SKM-1 (cell line): ENCODE measurements around the gene HHIPL1.

Source experiments
- DNase-seq: peaks from one replicate; lab custom pipeline; 2025; ENCODE audit not compliant: unreplicated experiment; lab: John Stamatoyannopoulos, UW

The HHIPL1 gene

GRCh38 chr14:99609245-99610170, 35.4 kb upstream of the HHIPL1 start:
- no peak for DNase-seq

- no peak for DNase-seq
Measured at GRCh38 chr14:99611646-99612045, 33.3 kb upstream of the HHIPL1 start.

- no peak for DNase-seq
Measured at GRCh38 chr14:99612071-99612737, 32.7 kb upstream of the HHIPL1 start.

DNA sequence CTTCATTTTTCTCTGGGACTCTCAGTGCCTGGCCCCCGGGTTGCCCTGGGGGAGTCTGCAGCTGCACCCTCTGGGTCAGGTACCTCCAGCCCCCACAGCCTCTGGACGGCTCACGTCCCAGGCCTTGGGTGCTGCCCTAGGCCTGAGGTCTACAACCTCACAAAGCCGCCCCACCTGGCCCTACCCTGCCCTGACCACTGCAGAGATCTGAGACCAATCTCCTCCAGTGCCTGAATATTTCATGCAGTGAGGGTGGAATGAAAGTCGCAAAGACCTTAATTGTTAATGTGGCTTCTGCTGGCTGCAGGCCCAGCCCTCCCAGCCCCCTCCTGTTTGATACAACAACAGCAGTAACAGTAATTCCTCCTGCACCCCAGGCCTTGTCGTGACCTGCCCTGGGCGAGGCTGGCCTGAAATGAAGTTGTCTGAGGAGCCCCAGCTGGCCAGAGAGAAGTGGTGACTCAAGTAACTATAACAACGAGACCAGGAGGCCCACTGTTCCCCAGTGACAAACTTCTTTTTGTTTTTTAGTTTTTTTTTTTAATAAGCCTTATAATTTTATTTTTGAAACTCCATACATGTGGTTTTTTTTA, 32.1 kb upstream of the HHIPL1 start:
- DNase-seq = no peak

GRCh38 chr14:99615497-99616157, 29.3 kb upstream of the HHIPL1 start:
- DNase-seq = no peak

DNA sequence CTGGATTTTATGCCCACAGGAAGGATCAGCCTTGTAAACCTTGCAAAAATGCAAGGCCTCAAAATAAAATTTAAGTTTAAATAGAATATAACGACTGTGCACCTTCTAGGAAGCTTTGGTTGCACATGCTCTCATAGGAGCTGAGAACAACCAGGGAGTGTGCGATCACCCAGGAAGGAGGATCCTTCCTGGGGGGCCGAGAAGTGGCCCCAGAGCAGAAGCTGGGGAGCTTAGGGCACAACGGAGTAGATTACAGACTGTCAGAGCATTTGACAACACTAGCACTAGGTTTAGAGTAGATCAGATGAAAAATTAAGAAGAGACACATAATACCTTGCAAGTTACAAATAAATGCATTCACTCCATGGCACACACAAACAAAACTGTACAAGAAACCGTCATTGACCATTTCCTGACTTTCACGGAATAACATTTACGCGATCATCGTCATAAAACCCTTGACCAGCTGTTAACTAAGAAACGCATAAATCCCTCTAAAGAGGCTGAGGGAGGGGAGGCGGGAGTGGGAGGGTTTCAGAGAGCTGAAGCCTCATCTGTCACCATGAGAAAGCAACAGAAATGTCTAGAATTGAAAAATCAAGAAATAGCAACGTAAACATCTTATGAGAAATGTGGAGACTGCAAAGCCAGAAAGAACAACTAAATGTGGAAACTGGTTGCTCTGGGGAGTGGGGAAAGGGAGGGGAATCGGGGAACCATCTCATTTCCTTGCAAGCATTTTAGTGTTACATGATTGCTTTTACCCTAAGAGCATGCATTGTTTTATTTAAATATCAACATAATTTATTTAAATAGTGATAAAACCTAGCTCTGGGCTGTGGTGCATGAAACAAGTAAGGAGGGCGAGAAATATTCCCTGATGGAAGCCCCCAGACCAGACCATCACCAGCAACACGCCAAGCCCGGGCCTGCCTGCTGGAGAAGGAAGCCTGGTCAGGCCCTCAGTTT, 27.8 kb upstream of the HHIPL1 start:
- no peak for DNase-seq

DNA sequence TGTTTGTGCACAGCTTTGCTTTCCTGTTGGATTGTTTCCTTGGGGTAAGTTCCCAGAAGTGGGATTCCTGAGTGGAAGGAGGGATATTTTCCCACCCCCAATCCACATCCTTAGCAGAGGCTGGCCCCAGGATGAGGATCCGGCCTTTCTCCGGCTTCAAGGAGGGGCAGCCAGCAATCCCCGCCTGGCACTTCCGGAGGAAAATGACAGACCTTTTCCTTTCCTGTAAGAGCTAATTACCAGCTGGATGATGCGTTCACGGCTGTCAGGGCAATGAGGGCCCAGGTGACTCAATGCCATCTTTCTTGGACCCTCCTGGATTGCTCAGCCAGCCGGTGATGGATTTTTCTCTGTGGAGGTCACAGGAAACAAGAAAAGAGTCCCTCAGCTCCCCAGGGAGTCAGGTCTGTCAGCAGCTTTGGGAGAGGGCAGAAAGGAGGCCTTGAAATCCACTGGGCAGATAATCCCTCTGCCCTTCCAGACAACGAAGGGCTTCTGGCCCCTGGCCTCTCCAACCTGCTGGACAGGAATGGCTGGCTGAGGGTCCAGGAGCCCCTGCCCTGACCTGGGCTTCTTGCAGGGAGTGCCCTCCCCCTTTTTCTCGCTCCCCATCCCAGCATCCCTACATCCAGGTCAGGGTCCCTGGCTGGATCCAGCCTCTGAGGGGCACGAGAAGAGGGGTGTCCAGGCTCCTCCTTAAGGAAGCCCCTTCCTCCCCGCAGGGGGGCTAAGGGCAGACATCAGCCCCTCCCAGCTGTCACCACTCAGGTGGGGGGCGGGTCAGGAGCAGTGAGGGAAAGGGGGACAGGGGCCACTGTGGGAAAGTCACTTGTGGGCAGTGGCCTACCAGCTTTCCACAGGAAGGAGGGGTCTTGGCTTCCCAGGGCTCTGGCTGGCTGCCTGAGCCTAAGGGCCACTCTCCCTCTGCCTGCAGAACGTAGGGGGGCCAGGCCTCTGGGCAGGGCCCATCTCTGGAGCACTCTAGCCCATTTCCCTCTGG, 24.8 kb upstream of the HHIPL1 start:
- no peak for DNase-seq

DNA sequence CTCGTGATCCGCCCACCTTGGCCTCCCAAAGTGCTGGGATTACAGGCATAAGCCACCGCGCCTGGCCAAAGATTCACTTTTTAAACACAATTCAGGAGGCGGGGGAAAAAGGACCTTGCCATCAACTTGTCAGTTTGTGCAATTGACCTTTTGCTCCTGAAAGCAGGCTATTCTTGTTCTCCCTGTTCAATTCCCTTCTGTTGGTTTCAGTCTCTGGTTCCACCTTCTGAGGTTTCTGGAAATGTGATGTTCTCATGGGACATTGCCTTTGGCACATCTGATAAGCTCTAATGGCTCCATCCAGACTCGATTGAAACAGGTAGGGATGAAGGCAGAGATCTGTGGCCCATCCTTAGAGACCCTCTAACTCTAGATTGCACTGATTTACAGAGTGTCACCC, 23.0 kb upstream of the HHIPL1 start:
- DNase-seq = no peak

- DNase-seq = no peak
Measured at GRCh38 chr14:99624024-99624423, 20.9 kb upstream of the HHIPL1 start.

DNA sequence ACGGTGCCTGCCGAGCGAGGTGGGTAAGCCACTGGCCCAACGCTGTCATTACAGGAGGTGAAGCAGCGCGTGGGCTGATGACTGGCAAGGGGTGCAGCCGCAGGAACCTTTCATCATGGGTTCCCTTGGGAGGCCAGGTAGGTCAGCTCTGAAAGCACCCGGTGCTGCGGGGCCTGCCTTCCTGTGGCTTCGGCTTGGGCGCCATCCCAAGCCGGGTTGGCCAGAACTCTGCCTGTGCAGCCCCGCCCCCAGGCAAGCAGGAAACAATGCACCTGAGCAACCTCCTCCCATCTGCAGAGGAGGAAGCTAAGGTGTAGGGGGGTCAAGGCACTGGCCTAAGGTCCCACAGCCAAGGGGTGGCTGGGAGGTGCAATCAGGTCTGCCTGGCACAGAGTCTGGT, 20.0 kb upstream of the HHIPL1 start:
- DNase-seq = no peak

- DNase-seq = no peak
Measured at GRCh38 chr14:99625476-99625875, 19.5 kb upstream of the HHIPL1 start.

DNA sequence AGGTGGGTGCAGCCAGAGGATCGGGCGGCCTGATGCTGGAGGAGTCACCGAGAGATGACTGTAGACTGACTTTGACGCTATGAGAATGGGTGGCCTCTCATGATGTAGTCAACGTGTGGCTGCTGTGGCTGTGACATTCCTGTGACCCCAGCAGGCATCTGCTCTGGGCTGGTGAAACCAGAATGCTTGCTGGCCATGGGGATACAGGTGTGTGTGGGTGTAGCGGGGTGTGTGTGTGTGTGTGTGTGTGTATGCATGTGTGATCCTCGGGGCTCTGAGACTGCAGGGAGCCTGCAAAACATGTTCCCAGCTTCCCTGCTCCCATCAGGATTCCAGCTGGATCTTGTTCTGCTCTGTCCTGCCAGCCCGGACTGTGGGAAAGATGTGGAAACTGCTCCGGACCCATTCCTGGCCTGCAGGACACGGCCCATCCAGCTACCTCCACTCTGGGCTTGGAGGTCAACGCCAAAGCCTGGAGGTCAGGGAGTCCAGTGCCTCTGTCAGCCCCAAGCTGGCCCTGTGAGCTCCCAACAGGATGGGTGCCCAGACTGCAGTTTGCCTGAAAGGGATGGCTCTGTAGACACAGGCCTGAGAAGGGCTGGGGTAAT, 18.8 kb upstream of the HHIPL1 start:
- DNase-seq = no peak

- DNase-seq = no peak
Measured at GRCh38 chr14:99627100-99627499, 17.8 kb upstream of the HHIPL1 start.

DNA sequence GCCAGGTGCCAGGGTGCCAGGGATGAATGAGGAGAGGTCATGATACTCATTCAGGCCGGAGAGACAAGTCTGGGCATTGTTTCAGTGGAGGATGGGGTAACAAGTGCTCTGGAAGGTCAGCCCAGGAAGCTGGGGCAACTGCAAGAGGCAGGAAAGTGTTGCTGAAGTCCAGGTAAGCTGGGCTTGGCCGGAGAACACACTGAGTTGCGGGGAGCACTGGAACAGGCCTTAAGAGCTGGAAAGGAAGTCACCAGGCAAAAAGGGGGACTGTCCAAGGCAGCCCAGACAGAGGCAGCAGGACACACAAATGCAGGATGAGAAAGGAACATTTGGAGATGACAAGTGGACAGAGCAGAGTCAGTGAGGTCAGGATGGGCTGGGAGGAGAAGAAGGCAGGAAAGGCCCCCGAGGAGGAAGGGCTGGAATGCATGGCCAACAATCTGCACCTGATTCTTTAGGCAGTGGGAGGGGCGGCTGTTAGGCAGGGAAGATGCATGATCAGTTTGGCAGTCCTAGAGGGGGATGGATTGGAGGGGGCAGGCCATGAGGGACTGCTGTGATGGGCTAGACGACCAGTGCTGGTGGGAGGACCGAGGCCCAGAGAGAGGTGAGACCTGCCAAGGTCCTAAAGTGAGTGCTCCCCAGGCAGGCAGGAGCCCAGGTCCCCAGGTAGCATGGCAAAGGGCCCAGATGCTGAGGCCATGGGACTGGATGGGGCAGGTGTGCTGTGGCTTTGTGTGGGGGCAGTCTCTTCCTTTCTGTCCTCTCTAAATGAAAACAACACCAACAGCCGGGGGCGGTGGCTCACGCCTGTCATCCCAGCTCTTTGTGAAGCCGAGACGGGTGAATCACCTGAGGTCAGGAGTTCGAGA, 17.2 kb upstream of the HHIPL1 start:
- no peak for DNase-seq

DNA sequence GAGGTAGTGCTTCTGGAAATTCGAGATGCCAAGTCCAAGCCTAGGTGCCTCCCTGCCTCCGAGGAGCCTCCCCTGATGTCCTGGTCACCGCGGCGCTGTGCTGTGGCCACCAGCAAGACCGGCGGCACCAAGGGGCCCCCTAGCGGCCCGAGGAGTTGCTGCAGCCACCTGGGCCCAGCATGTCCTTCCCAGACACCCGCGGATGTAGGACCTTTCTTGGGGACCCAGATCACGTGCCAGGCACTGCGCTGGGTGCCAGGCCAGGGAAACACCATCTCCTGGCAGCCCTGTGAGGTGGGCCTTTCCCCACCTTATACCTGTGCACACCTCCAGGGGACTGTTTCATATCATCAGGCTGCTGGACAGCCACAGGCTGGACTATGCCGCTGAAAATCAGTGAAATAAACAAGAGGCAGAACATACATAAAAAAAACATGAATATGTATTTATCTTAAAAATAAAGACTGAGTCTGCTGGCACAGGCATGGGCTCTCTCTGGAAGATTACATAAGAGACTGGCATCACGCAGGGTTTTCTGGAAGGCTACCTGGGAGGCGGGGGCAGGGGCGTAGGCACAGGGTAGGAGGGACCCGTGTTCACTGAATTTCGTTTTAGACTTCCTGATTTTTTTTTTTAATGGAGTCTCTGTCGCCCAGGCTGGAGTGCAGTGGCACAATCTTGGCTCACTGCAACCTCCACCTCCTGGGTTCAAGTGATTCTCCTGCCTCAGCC, 15.9 kb upstream of the HHIPL1 start:
- DNase-seq = peak; percentile 6

- DNase-seq = no peak
Measured at GRCh38 chr14:99630202-99630601, 14.7 kb upstream of the HHIPL1 start.

DNA sequence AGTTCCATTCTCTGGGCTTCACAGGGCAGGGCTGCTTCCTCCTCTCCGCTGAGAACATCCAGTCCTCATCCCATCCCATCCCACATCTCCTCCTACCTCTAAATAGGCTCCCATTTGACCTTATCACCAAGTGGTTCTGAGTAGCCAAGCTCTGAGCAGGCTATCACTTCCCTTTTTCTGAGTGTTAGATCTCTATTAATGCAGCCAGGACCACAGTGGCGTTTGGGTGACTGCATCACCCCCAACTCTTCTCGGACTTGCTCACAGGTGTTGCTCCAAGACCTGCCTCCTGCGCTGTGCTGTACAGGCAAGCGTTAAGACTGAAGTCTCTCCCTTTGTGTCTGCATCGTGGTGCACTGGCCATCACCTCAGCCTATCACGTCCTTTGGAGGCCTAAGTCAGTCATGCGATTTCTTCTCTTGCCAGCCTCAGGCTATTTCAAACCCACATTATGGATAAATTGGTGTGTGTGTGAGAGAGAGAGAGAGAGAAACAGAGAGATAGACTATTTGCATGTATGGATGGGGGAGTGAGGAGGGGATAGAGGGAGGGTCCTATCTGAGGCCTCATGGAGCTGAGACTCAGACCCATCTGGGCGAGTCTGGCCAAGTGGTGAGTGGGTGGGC, 12.4 kb upstream of the HHIPL1 start:
- DNase-seq = no peak
